ENCODE results near the gene NOVA2. TPM values are rescaled to one million over a fixed set of nuclear protein-coding genes. Genes with fewer than 3 reads are reported as not detected.

NOVA2 gene
- polyA plus RNA-seq, 1 donor from 2014 or later = 9.3 TPM

DNA sequence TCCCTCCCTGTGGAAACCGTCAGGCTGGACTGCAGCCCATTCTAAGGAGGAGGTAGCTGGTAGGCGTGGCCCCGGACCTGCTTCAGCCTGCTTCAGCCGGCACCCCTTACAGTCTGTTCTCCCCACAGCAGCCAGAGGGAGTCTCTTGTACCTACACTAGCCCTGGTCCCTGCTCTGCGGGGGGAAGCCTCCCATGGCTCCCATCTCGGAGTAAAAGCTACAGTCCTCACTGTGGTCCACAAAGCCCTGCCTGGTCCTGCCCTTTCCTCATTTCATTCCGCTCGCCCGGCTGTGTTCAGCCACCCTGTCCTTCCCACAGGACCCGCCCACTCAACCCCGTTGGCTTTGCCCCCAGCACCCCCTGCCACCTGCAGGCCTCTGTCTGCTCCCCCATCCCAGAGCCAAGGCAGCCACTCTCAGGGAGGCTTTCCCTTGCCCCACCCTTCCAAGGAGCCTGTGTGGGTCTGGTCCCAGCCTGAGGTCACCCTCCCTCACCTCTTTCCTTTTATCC lies 47.9 kb upstream of the NOVA2 start:
- no peaks in the 10 kb centered on the region for H3K9me2 ChIP-seq (ENCODE audit: insufficient read depth, low read length)
- H3K36me3 ChIP-seq (ENCODE audit: insufficient read depth, low read length) = no peaks in the 10 kb centered on the region
- TF ChIP-seq CTCF (IDR thresholded peaks at IDR 0.05; ENCODE audit: poor library complexity, severe bottlenecking) = no peak
- TF ChIP-seq SMC3 (conservative IDR thresholded peaks at IDR 0.05; ENCODE audit: poor library complexity) = no peak
- no peak for TF ChIP-seq MXI1 (conservative IDR thresholded peaks at IDR 0.05; ENCODE audit: poor library complexity, severe bottlenecking)
- no peak for TF ChIP-seq RAD21 (conservative IDR thresholded peaks at IDR 0.05)
- TF ChIP-seq EP300 (conservative IDR thresholded peaks at IDR 0.05; ENCODE audit: poor library complexity, severe bottlenecking) = no peak
- TF ChIP-seq POLR2AphosphoS5 (IDR thresholded peaks at IDR 0.05) = no peak
- TF ChIP-seq, protein P1, sequence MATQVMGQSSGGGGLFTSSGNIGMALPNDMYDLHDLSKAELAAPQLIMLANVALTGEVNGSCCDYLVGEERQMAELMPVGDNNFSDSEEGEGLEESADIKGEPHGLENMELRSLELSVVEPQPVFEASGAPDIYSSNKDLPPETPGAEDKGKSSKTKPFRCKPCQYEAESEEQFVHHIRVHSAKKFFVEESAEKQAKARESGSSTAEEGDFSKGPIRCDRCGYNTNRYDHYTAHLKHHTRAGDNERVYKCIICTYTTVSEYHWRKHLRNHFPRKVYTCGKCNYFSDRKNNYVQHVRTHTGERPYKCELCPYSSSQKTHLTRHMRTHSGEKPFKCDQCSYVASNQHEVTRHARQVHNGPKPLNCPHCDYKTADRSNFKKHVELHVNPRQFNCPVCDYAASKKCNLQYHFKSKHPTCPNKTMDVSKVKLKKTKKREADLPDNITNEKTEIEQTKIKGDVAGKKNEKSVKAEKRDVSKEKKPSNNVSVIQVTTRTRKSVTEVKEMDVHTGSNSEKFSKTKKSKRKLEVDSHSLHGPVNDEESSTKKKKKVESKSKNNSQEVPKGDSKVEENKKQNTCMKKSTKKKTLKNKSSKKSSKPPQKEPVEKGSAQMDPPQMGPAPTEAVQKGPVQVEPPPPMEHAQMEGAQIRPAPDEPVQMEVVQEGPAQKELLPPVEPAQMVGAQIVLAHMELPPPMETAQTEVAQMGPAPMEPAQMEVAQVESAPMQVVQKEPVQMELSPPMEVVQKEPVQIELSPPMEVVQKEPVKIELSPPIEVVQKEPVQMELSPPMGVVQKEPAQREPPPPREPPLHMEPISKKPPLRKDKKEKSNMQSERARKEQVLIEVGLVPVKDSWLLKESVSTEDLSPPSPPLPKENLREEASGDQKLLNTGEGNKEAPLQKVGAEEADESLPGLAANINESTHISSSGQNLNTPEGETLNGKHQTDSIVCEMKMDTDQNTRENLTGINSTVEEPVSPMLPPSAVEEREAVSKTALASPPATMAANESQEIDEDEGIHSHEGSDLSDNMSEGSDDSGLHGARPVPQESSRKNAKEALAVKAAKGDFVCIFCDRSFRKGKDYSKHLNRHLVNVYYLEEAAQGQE (IDR thresholded peaks at IDR 0.05; ENCODE audit: borderline replicate concordance) = no peak
- TF ChIP-seq EZH2 (IDR thresholded peaks at IDR 0.05; ENCODE audit: borderline replicate concordance, insufficient read depth, low read length, poor library complexity, severe bottlenecking) = no peak
- TF ChIP-seq TAF1 (IDR thresholded peaks at IDR 0.05; ENCODE audit: low read depth) = no peak
- H3K9ac ChIP-seq (ENCODE audit: low read length) = no peak overlapping the region
- no peaks in the 10 kb centered on the region for H4K20me1 ChIP-seq (ENCODE audit: insufficient read depth)
- H2AFZ ChIP-seq (ENCODE audit: low read depth, low read length) = no peak overlapping the region
- no peaks in the 10 kb centered on the region for H3K79me2 ChIP-seq (replicated peaks; ENCODE audit: insufficient read depth, low read length)
- H3K27me3 ChIP-seq (ENCODE audit: insufficient read depth, low read depth, low read length) = peaks cover under 1% of the 10 kb centered on the region
- no peak overlapping the region for H3K4me2 ChIP-seq (ENCODE audit: low read length)
- no peaks in the 10 kb centered on the region for H3F3A ChIP-seq (ENCODE audit: insufficient read depth, low read length, poor library complexity, severe bottlenecking)
- H3K4me3 ChIP-seq (ENCODE audit: low read length) = no peak overlapping the region
- H3K27ac ChIP-seq (ENCODE audit: low read length) = no peak overlapping the region
- no peaks in the 10 kb centered on the region for H3K9me3 ChIP-seq (ENCODE audit: low read length)

- Histone ChIP-seq H4K20me1 (ENCODE audit: insufficient read depth) (no peaks in the 10 kb centered on the region), H2AFZ (ENCODE audit: low read depth, low read length) (no peak overlapping the region), H3K27me3 (ENCODE audit: insufficient read depth, low read depth, low read length) (peaks cover 8% of the 10 kb centered on the region), H3K4me2 (ENCODE audit: low read length) (no peak overlapping the region), H3K27ac (ENCODE audit: low read length) (no peak overlapping the region), H3K9ac (ENCODE audit: low read length) (no peak overlapping the region), H3K9me3 (ENCODE audit: low read length) (no peaks in the 10 kb centered on the region), H3K36me3 (ENCODE audit: insufficient read depth, low read length) (no peaks in the 10 kb centered on the region), H3K79me2 (replicated peaks; ENCODE audit: insufficient read depth, low read length) (no peaks in the 10 kb centered on the region), H3F3A (ENCODE audit: insufficient read depth, low read length, poor library complexity, severe bottlenecking) (no peaks in the 10 kb centered on the region), H3K9me2 (ENCODE audit: insufficient read depth, low read length) (no peaks in the 10 kb centered on the region), H3K4me3 (ENCODE audit: low read length) (no peak overlapping the region)
- no peak for TF ChIP-seq EZH2 (IDR thresholded peaks at IDR 0.05; ENCODE audit: borderline replicate concordance, insufficient read depth, low read length, poor library complexity, severe bottlenecking)
- TF ChIP-seq RAD21 (conservative IDR thresholded peaks at IDR 0.05) = no peak
- TF ChIP-seq, protein P1 (IDR thresholded peaks at IDR 0.05; ENCODE audit: borderline replicate concordance) = no peak
- no peak for TF ChIP-seq EP300 (conservative IDR thresholded peaks at IDR 0.05; ENCODE audit: poor library complexity, severe bottlenecking)
- TF ChIP-seq MXI1 (conservative IDR thresholded peaks at IDR 0.05; ENCODE audit: poor library complexity, severe bottlenecking) = no peak
- TF ChIP-seq SMC3 (conservative IDR thresholded peaks at IDR 0.05; ENCODE audit: poor library complexity) = no peak
- TF ChIP-seq CTCF (IDR thresholded peaks at IDR 0.05; ENCODE audit: poor library complexity, severe bottlenecking) = no peak
- TF ChIP-seq TAF1 (IDR thresholded peaks at IDR 0.05; ENCODE audit: low read depth) = no peak
- no peak for TF ChIP-seq POLR2AphosphoS5 (IDR thresholded peaks at IDR 0.05)
Observed at GRCh38 chr19:46020819-46021125, 47.1 kb upstream of the NOVA2 start.

All from neural cell (in vitro differentiated cells).